ENCODE results near the gene TMEM59L. TPM values are rescaled to one million over a fixed set of nuclear protein-coding genes. Genes with fewer than 3 reads are reported as not detected.

Gene TMEM59L
- total RNA-seq, 1 donor from 2014 or later = not detected

- H3K4me1 Mint-ChIP-seq = peaks cover 25% of the 10 kb centered on the region
- CTCF ChIA-PET = no interaction called here
- no peaks in the 10 kb centered on the region for H3K9me3 Mint-ChIP-seq
- intact Hi-C loops (cut with micrococcal nuclease) = no loop called here
- H3K36me3 Mint-ChIP-seq (ENCODE audit: low read depth) = no peaks in the 10 kb centered on the region
- peak overlapping the region; percentile 79 for H3K4me3 Mint-ChIP-seq
- POLR2A ChIA-PET = interaction anchor here (0.5 kb wide), 1 partner anchor 11 kb away, joined by 7 read pairs; no protein-coding TSS in a partner anchor
- no peak for TF ChIP-seq CTCF (IDR thresholded peaks at IDR 0.05)
- ATAC-seq (ENCODE audit: low read depth) (no peak), DNase-seq (no peak)
- peak overlapping the region; percentile 6 for H3K27ac Mint-ChIP-seq
- H3K27me3 Mint-ChIP-seq = no peaks in the 10 kb centered on the region
Observed at GRCh38 chr19:18650021-18650390, 37.3 kb downstream of the TMEM59L start.

- intact Hi-C loops (cut with micrococcal nuclease) = no loop called here
- Mint-ChIP-seq H3K36me3 (ENCODE audit: low read depth) (no peaks in the 10 kb centered on the region), H3K27ac (no peak overlapping the region), H3K4me3 (no peak overlapping the region), H3K4me1 (peaks cover 22% of the 10 kb centered on the region), H3K9me3 (no peaks in the 10 kb centered on the region), H3K27me3 (no peaks in the 10 kb centered on the region)
- ATAC-seq (ENCODE audit: low read depth) (no peak), DNase-seq (no peak)
- ChIA-PET POLR2A (no interaction called here), CTCF (no interaction called here)
- no peak for TF ChIP-seq CTCF (IDR thresholded peaks at IDR 0.05)
Observed at GRCh38 chr19:18650468-18651041, 37.9 kb downstream of the TMEM59L start.

- POLR2A ChIA-PET = no interaction called here
- Mint-ChIP-seq H3K27ac (no peak overlapping the region), H3K27me3 (no peaks in the 10 kb centered on the region), H3K4me3 (no peak overlapping the region), H3K36me3 (ENCODE audit: low read depth) (no peaks in the 10 kb centered on the region), H3K4me1 (peaks cover 22% of the 10 kb centered on the region), H3K9me3 (no peaks in the 10 kb centered on the region)
- DNase-seq (no peak), ATAC-seq (ENCODE audit: low read depth) (no peak)
- CTCF ChIA-PET = no interaction called here
- no peak for TF ChIP-seq CTCF (IDR thresholded peaks at IDR 0.05)
- intact Hi-C loops (cut with micrococcal nuclease) = no loop called here
Observed at GRCh38 chr19:18651300-18651699, 38.6 kb downstream of the TMEM59L start.

- no peak for DNase-seq
- Mint-ChIP-seq H3K27ac (no peak overlapping the region), H3K27me3 (no peaks in the 10 kb centered on the region), H3K4me1 (peaks cover 22% of the 10 kb centered on the region), H3K9me3 (no peaks in the 10 kb centered on the region), H3K36me3 (ENCODE audit: low read depth) (no peaks in the 10 kb centered on the region), H3K4me3 (no peak overlapping the region)
- CTCF ChIA-PET = no interaction called here
- POLR2A ChIA-PET = no interaction called here
- intact Hi-C loops (cut with micrococcal nuclease) = no loop called here
- ATAC-seq (ENCODE audit: low read depth) = no peak
- TF ChIP-seq CTCF (IDR thresholded peaks at IDR 0.05) = no peak
Observed at GRCh38 chr19:18651733-18652132, 39.1 kb downstream of the TMEM59L start.

- intact Hi-C loops (cut with micrococcal nuclease) = no loop called here
- Mint-ChIP-seq H3K27me3 (no peaks in the 10 kb centered on the region), H3K4me1 (peaks cover 37% of the 10 kb centered on the region), H3K4me3 (no peak overlapping the region), H3K27ac (no peak overlapping the region), H3K9me3 (no peaks in the 10 kb centered on the region), H3K36me3 (ENCODE audit: low read depth) (no peaks in the 10 kb centered on the region)
- DNase-seq = no peak
- ChIA-PET POLR2A (no interaction called here), CTCF (no interaction called here)
- no peak for TF ChIP-seq CTCF (IDR thresholded peaks at IDR 0.05)
- ATAC-seq (ENCODE audit: low read depth) = no peak
Observed at GRCh38 chr19:18653853-18654252, 41.2 kb downstream of the TMEM59L start.

All from activated B cell treated with CpG ODN at 0.5 μM for 24 hours (primary cell).